HG02759 (cell line): Measurements from ENCODE around the gene FREM2.

Experiments used
- ATAC-seq: cut with Tn5 transposase; IDR thresholded peaks from one replicate; pipeline ENCODE4 v1.9.1; 2021; ENCODE audit warnings: mild to moderate bottlenecking, moderate library complexity; ENCODE audit not compliant: unreplicated experiment

The FREM2 gene, protein sequence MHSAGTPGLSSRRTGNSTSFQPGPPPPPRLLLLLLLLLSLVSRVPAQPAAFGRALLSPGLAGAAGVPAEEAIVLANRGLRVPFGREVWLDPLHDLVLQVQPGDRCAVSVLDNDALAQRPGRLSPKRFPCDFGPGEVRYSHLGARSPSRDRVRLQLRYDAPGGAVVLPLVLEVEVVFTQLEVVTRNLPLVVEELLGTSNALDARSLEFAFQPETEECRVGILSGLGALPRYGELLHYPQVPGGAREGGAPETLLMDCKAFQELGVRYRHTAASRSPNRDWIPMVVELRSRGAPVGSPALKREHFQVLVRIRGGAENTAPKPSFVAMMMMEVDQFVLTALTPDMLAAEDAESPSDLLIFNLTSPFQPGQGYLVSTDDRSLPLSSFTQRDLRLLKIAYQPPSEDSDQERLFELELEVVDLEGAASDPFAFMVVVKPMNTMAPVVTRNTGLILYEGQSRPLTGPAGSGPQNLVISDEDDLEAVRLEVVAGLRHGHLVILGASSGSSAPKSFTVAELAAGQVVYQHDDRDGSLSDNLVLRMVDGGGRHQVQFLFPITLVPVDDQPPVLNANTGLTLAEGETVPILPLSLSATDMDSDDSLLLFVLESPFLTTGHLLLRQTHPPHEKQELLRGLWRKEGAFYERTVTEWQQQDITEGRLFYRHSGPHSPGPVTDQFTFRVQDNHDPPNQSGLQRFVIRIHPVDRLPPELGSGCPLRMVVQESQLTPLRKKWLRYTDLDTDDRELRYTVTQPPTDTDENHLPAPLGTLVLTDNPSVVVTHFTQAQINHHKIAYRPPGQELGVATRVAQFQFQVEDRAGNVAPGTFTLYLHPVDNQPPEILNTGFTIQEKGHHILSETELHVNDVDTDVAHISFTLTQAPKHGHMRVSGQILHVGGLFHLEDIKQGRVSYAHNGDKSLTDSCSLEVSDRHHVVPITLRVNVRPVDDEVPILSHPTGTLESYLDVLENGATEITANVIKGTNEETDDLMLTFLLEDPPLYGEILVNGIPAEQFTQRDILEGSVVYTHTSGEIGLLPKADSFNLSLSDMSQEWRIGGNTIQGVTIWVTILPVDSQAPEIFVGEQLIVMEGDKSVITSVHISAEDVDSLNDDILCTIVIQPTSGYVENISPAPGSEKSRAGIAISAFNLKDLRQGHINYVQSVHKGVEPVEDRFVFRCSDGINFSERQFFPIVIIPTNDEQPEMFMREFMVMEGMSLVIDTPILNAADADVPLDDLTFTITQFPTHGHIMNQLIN (N-terminal part only)

DNA sequence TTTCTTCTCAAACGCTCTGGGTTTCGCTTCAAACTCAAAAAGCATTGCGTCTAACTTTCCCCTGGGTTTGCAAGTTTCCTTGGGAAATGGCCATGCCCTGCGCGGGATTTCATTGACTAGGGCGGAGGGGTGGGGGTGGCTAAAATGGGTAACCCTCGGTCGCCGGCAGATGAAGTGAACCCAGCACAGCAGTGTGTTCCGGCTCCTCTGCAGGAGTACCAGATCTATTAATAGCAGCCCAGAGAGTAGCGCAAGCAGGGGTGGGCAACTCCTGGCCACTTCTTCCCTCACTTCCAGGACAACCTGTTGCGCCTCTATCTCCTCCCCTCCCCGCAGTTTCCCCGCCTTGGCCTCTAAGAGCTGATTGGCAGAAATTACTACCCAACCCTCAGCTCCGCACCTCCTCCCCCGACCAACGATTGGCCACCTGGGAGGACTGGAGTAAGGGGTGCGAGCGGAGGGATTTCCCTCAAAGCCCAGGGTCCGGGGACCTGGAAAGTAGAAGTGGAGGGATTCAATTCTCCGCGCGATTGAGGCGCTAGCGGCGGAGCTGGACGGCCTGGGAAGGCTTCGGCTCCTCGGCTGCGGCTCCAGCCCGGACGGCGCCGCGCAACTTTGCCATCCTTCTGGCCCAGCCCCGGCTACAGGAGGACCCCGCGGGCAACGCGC is at the start of gene FREM2:
Gene FREM2 (plus strand): TSS at position 501 of the 669 bp plus-strand sequence. CDS start 268 bp downstream, outside the sequence.
- no peak for ATAC-seq

DNA sequence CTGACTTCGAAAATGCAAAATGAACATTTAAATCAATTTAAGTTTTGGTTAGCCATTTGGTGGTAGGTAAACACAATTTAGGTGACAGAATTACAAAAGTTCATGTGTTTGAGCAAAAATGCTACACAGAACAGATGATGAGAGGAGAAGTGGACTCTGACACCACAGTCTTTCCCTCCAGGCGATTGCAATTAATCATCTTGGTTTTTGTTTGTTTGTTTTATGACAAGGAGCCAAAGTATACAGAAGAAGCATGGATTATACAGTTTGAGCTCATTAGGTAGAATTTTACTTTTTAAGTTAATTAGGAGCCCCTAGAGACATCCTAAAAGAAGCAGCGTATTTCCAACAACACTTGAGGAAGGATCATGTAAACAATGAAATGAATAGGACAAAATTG is 49.3 kb upstream of the FREM2 start:
- no peak for ATAC-seq

DNA sequence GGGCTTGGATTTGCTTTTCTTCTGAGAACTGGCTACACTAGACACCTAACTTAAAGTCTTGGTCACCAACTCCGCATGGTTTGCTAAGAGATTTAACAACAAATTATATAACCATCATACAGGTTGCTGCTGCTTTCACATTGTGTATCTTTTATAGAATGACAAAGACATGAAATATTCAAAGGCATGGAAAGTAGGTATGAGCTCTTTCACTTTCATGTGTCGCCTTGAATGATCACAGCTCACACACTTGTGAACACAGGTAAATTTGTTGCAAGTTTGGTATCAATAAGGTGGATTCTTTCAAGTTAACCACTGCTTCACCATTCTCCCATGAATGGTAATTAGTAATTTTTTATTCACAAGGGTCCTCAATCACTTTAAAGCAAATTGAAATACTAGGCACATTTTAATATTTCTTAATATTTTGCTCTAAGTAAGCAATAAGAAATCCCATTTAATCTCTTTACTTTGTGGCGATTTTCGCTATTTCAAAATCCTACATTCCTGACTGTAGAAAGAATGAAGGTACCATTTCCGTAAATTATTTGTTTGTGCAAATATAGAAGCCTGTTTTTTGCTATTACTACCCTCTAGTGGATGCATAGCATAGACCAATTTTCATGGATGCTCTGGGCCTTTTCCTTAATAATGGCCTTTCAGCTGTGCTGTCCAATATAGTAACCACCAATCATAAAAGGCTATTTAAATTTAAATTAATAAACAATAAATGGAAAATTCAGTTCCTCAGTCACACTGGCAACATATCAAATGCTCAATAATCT is 45.5 kb upstream of the FREM2 start:
- ATAC-seq = no peak

DNA sequence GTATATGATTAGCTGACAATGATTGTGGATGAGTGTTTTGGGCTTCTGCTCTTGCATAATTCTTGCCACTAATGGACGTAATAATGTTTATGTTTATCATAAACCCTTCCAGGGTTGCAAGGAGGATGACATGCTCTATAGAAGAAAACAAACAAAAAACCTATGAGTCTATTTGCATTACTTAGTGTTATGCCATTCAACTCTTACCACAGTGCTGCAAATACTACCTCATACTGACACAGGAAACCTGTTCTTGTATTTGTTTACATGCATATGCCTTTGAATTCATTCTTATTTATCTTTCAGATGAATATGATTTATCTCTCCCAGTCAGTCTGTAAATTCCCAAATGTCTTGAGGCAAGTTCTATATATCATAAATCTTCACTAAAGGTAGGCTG is 39.6 kb upstream of the FREM2 start:
- ATAC-seq = no peak

DNA sequence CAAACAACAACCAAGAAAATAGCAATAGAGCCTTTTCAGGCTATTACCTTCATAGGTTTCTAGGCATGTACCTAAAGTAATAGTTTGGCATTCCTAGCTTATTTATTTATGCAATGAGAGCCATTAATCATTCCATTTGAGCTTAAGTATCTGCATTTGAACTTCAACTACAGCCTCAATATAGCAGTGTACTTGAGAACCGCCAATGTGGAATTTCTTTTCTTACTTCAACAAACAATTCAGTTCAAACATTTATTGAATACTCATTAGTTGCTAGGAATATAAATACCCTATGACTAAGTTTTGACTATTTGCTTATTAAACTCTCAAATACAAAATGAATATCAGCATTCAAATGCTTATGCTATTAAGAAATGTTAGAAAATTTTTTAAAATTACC is 38.0 kb upstream of the FREM2 start:
- no peak for ATAC-seq

DNA sequence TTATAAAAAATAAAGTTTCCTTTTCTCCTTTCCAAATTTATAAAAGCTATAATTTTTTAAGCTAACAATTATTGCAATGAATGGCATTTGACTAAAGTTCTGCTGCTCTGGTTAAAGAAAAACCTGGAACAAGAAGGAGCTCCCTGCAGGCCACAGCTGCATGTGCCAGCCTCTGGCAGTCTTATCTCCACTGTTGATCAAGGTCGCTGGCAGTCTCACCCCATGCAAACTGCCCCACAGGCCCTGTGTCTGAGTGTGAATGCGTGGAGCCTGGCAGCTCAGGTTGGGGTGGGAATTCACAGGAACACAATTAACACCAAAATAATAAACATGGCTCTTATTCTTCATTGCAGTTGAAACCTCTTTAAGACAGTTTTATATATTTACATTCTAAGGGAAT is 30.2 kb upstream of the FREM2 start:
- no peak for ATAC-seq

DNA sequence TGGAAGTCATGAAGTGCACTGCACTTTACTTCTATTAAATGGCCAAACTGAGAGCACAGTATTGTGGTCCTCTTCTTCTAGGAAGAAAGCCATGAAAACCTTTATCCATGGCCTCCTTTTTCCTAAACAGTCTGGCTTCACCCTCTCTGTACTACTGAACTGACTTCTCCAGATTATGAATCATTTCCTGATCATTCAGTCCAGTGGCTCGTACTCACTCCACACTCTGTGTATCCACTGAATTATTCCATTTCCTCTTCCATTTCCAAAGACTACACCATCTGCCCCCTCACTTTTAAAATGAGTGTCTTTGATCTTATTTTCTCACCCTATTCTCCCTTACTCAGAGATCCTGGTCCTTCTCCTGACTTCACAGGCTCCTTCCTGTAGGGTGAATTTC is 29.7 kb upstream of the FREM2 start:
- no peak for ATAC-seq

DNA sequence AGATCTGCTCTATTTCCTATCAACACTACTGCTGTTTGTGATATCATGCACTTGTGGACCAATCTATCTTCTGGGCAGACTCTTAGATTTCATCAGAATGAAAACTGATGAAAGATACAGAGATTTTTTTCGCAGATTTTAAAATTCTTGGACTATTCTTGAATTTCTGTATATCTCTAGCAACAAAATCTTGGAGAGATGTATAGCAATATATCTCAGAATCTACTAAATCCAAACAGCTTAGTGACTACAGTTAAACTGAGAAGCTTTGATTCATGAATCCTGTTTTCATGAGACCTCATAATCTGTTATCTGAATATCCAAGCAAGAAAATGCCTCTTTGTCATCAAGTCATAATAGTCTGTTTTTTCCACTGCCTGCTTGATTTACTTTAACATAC is 28.0 kb upstream of the FREM2 start:
- ATAC-seq = no peak

DNA sequence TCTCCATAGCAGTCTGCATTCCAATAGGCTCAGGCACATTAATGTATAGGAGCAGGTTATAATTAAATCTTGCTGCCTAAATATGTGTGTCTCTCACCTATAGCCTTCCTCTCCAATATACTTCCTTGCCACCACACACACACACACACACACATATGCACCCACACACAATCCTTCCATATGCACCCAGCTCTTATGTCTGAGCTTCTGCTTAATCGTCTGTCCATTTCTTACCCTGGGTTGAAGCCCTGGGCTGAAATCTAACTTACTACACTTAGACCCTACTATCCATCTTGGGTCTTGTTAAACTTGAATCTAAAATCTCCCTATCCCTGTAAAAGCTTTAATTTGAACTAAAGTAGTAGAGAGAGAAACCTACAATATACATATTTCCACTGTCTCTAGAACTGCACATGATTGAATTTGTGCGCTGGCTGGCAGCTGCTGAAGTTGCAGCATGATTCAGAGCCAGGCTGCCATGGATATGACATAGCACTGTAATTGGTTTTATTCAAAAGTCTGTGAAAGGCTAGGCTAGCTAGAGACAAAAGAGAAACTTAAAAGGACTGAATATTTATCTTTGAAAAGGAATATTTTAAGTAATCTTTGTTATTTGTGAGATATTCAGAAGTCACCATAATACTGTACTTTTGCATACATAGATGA is 25.7 kb upstream of the FREM2 start:
- no peak for ATAC-seq

DNA sequence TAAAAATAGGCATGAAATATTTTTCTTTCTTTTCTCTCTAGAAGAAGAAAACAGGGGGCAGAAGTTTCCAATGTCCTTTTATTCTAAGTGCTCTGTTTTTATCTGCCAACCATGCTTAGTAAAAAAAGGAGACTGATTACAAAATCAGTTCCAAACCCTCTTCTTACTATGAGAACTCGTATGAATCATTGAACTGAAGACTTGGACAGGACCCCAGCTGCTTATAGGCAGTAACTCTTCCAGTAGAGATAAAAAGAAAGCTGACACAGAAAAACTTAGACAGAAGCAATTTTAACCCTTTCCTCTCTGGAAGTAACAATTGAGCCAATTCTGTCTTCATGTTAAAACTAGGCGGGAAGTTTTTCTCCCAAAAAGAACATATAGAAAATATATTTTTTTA is 24.5 kb upstream of the FREM2 start:
- no peak for ATAC-seq

DNA sequence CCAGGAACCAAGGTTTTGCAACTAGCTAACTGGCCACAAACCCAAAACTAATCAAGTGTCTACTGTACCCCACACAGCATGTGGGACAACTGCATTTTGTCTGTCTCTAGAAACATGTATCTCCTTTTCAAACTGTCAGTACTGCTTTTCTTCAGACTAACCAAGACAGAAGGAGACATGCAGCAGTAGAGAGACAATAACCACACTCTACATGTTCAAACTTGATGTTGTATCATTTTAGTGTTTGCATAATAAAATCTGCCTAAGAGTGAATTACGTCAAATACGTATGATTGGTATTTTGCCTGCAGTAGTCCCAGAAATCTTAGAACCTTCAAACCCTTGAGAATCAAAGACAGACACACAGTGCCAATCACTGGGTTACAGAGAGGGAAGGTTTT is 22.0 kb upstream of the FREM2 start:
- ATAC-seq = no peak

DNA sequence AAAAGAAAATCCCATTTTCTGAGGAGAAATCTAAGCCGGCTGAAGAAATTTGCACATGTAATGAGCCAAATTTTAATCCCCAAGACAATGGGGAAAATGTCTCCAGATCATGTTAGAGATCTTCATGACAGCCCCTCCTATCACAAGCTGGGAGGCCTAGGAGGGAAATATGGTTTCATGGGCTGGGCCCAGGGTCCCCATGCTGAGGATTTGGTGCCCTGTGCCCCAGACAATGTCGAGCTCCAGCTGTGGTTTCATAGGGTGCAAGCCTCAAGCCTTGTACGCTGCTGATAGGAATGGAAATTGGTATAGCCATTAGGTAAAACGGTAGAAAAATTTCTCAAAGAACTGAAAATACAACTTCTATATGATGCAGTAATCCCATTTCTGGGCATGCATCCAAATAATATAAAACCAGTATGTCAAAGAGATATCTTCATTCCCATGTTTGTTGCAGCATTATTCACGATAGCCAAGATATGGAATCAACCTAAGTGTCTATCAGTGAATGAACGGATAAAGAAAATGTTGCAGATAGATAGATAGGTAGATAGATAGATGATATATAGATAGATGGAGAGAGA is 19.3 kb upstream of the FREM2 start:
- no peak for ATAC-seq

DNA sequence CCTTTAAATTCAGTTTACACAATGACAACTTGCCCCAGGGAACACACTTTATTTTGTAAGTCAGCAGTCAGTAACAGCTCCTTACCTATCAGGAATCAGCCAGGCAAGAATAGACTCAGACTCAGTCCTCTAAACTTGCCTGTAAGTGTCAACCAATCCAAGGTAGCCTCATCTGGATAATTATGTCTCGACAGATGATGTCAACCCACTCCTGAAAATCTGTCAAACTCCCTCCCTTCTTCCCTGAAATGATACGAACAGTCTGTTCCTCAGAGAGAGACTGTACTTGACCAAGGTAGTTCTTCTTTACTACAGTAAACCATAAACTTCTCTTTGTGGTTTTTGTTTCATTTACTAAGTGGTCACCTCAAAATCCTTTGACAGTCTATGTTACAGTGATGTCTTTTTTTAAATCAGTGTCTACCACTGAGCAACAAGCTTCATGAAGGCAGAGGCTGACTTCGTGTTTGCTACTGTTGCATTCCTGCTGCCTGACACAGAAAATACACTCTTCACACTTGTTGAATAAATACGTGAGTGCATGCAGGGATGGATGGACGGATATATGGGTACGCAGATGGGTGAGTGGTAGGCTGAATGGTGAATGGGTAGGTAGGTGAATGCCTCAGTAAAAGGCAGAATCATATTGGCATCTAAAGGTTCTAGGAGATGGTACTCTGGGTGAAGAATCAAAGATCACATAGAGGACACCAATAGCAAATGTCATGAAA is 17.5 kb upstream of the FREM2 start:
- ATAC-seq = no peak

DNA sequence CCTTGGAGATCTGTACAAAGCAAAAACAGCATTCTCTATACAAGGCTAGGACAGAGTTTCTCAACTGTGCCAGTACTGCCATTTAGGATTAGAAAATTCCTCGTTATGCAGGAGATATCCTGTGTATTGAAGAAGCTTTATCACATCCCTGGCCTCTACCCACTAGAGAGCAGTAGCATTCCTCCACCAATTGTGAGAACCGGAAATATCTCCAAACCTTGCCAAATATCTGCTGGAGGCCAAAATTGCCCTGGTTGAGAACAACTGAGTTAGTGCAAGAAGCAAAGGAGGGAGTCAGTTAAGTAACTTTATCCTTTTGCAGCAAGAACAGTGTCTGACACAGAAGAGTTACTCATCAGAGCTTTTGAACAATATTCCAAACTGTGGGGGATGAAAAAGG is 16.2 kb upstream of the FREM2 start:
- no peak for ATAC-seq

DNA sequence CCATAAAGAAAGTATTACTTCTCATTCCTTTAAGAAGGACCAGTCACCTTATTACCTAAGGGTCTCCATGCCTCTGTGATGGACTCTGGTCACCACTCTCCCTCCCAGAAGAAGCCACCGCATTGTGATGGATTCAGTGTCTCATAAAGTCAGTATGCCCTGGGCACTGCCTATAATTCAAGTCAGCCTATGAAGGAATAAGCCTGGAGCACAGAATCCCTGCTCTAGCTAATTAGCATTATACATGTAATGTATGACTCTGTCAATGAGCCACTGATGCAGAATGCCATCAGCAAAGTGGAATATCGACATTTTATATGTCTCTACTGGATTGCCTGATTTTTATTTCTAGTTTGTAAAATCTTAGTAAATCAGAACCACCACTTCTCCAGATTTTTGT is 14.9 kb upstream of the FREM2 start:
- no peak for ATAC-seq

DNA sequence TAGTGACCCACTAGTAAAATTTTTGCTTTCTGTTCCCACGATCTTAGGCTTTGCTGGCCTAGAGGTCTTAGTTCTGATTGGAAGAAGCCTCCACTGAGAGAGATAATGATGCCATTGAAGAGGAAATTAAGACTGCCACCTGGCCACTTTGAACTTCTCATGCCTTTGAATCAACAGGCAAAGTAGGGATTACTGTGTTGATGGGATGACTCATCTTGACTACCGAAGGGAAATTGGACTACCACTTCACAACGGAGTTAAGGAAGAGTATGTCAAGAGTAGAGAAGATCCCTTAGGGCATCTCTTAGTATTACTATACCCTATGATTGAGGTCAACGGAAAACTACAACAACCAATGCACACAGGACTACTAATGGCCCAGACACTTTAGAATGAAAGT is 12.7 kb upstream of the FREM2 start:
- no peak for ATAC-seq

DNA sequence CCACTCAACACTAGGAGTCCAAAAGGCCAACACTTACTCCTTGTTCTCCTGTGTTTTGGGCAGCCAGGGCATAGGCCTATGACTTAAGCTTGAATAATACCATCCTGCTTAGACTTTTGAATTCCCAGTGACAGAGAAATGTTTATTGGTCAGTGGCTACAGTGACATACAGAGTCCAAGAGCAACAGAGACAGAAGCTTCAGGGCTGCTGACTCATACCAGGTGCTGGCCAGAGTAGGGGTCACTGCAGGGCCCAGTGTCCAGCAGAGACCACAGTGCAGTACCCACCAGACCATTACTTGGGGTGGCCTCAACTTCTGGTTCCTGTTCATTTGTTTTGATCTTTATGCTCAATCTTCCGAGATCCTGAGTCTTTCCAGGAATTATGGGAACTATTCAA is 6.0 kb upstream of the FREM2 start:
- no peak for ATAC-seq

DNA sequence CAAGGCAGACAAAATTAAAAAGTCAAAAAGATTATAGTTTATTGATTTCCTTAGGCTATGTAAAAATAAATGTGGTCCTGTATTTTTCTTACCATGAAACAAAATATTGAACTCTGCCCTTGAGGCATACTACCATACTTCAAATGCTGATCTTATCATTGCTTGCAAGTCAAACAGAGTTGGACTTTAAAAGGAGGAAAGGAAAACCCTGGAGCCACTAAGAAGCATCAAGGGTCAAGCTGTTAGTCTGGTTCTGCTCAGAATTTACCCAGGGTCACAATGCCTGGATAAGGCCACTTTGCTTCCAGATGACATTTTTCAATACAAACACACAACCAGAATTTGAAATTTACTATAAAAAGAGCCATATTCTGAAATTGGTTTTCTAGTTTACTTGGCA is 2.2 kb upstream of the FREM2 start:
- no peak for ATAC-seq

DNA sequence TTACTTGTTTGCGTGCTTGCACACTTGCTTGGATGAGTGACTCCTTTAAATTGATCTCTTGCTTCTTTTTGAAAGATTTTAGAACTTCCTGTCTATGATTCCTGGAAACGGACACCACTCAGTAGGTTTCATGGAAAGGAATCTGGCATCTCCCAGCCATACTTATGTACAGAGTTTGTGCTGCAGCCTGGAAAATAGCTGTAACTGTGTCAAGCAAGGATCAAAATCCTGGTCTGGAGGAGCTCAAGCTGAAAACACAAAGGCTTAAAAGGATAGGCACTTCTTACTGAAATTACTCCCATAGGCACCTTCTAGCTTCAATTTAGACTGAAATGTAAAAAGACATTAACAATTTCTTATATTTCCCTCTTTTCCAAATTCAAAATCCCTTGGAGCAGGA is 1.4 kb upstream of the FREM2 start:
- no peak for ATAC-seq
